IgD-negative memory B cell (primary cell): ENCODE measurements around the gene NFE2L1. TPM values are rescaled to one million over a fixed set of nuclear protein-coding genes. Genes with fewer than 3 reads are reported as not detected.
A peak's percentile ranks its signal among the peaks of the same experiment; 100 is the strongest.
"Not testable (repeated sequence)": the region's sequence is repeated elsewhere in the genome, so short reads cannot be mapped to it uniquely, and the experiment has no call there.

Experiments
- H3K27ac Mint-ChIP-seq, 3 donors: one replicate each; pipeline ENCODE4 v1.8.0; 2020 to 2022; ENCODE audit warnings: mild to moderate bottlenecking in 3 of 3, mixed read lengths in 3 of 3, moderate library complexity in 1 of 3
- H3K27me3 Mint-ChIP-seq: one replicate; pipeline ENCODE4 v1.8.0; 2021; ENCODE audit warnings: mixed read lengths
- H3K36me3 Mint-ChIP-seq: one replicate; pipeline ENCODE4 v1.8.0; 2020; ENCODE audit warnings: mild to moderate bottlenecking, mixed read lengths
- H3K4me1 Mint-ChIP-seq, 3 donors: one replicate each; pipeline ENCODE4 v1.8.0; 2020 to 2022; ENCODE audit warnings: mixed read lengths in 3 of 3, mild to moderate bottlenecking in 1 of 3
- H3K4me3 Mint-ChIP-seq, 4 donors: one replicate each; pipeline ENCODE4 v1.8.0; 2020 to 2022; ENCODE audit warnings: mild to moderate bottlenecking in 4 of 4, mixed read lengths in 4 of 4, moderate library complexity in 3 of 4
- H3K9me3 Mint-ChIP-seq, 3 donors: one replicate each; pipeline ENCODE4 v1.8.0; 2020 to 2021; ENCODE audit warnings: mixed read lengths in 3 of 3, mild to moderate bottlenecking in 1 of 3
- polyA plus RNA-seq: library from polyadenylated mRNA; unstranded; fragments of 300-500 nt; fragmentation: Illumina TruSeq; gene quantifications from one replicate; pipeline ENCODE4 v1.2.3, GENCODE V29; 2021

The NFE2L1 gene
- polyA plus RNA-seq, 1 donor from 2014 or later = 20.5 TPM

GRCh38 chr17:48028736-48029135 lies 19.4 kb upstream of the NFE2L1 start:
- Mint-ChIP-seq H3K9me3 (no peaks in the 10 kb centered on the region), H3K4me1 (peaks cover 10 to 24% (median 16%) of the 10 kb centered on the region in 3 donors), H3K27ac (no peak overlapping the region), H3K4me3 (peak overlapping the region in 2 of 4 donors; percentile 48 to 79), H3K36me3 (no peaks in the 10 kb centered on the region), H3K27me3 (peaks cover 17% of the 10 kb centered on the region)

- no peaks in the 10 kb centered on the region for H3K36me3 Mint-ChIP-seq
- no peak overlapping the region for H3K27ac Mint-ChIP-seq
- no peaks in the 10 kb centered on the region for H3K9me3 Mint-ChIP-seq
- peaks cover 6 to 17% (median 11%) of the 10 kb centered on the region in 3 donors for H3K4me1 Mint-ChIP-seq
- H3K4me3 Mint-ChIP-seq = no peak overlapping the region
- peaks cover 17% of the 10 kb centered on the region for H3K27me3 Mint-ChIP-seq
Measured at GRCh38 chr17:48030531-48030930, 17.6 kb upstream of the NFE2L1 start.

GRCh38 chr17:48031966-48032365 lies 16.2 kb upstream of the NFE2L1 start:
- Mint-ChIP-seq H3K27me3 (peaks cover 19% of the 10 kb centered on the region), H3K4me3 (no peak overlapping the region), H3K27ac (no peak overlapping the region), H3K4me1 (peaks cover 0 to 4% (median 1%) of the 10 kb centered on the region in 3 donors), H3K36me3 (no peaks in the 10 kb centered on the region), H3K9me3 (no peaks in the 10 kb centered on the region)

- H3K27ac Mint-ChIP-seq, H3K36me3 Mint-ChIP-seq, H3K9me3 Mint-ChIP-seq: not testable (repeated sequence)
- H3K4me1 Mint-ChIP-seq = peaks cover 4 to 11% (median 10%) of the 10 kb centered on the region in 3 donors
- peak overlapping the region in 1 of 4 donors; percentile 23 for H3K4me3 Mint-ChIP-seq
- H3K27me3 Mint-ChIP-seq = peaks cover 18% of the 10 kb centered on the region
Measured at GRCh38 chr17:48034734-48035133, 13.4 kb upstream of the NFE2L1 start.

DNA sequence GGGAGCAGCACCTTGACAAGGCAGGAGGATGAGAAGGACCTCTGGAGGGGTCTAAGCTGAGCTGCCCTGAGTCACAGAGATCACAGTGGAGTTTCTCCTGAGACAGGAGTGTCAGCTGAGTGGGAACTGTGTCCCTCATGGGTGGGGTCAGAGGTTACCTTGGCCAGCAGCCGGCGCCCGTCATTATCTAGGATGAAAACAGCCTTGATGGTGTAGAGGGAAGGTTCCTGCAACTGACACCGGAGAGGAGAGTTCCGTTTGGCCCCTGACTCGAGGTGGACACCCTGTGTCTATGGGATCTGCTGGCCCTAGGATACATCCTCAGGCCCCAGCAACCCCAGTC lies 11.5 kb upstream of the NFE2L1 start:
- H3K4me1 Mint-ChIP-seq = peaks cover 4 to 11% (median 10%) of the 10 kb centered on the region in 3 donors
- H3K9me3 Mint-ChIP-seq = no peaks in the 10 kb centered on the region
- H3K27me3 Mint-ChIP-seq = peaks cover 18% of the 10 kb centered on the region
- H3K27ac Mint-ChIP-seq = no peak overlapping the region
- H3K4me3 Mint-ChIP-seq = peak overlapping the region; percentile 81 to 89 (median 86)
- no peaks in the 10 kb centered on the region for H3K36me3 Mint-ChIP-seq

DNA sequence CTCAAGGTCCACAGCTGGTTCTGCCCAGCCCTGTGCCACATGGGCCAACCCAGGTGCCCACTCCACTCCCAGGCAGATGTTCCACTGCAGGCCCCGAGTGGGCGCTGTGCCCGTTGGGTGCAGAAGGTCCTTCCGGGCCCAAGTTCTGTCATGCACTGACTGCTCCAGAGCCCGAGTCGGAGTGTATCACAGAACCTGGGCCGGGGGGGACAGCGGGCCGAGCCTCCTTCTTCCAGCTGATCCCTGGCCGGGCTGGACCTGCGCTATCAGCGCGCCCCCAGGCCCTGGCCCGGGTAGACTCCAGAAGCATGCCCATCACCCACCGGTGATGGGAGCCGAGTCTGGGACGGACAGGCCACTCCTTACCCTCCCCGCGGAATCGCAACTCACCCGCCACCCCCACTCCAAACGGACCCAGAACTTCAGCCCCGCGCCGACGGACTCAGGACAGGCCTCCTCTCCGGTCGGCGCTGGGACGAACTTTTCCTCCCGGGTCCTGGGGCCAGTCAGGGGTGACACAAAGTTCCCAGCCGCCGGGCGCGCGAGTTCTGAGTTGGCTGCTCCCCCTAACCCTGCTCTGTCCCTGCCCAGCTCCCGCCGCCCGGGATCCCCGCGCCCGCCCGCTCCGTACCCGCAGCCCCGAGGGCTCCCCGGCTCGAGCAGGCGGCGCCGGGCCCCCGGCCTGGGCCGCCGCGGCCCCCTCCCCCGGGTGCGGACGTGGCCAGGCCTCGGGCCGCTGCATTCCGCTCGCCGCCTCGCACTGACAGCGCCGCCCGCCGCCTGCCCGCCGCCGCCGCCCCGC lies 10.9 kb upstream of the NFE2L1 start, which contains the start of gene COPZ2:
Gene COPZ2, minus strand, starts transcription at position 762 of the 802 bp plus-strand sequence. Its CDS starts 20 bp downstream, at position 742.
- Mint-ChIP-seq H3K4me1 (peaks cover 4 to 11% (median 10%) of the 10 kb centered on the region in 3 donors), H3K36me3 (no peaks in the 10 kb centered on the region), H3K27me3 (peaks cover 18% of the 10 kb centered on the region), H3K9me3 (no peaks in the 10 kb centered on the region), H3K4me3 (peak within 1 kb of the TSS; percentile 81 to 96 (median 90)), H3K27ac (peak within 1 kb of the TSS in 1 of 3 donors; percentile 81)

DNA sequence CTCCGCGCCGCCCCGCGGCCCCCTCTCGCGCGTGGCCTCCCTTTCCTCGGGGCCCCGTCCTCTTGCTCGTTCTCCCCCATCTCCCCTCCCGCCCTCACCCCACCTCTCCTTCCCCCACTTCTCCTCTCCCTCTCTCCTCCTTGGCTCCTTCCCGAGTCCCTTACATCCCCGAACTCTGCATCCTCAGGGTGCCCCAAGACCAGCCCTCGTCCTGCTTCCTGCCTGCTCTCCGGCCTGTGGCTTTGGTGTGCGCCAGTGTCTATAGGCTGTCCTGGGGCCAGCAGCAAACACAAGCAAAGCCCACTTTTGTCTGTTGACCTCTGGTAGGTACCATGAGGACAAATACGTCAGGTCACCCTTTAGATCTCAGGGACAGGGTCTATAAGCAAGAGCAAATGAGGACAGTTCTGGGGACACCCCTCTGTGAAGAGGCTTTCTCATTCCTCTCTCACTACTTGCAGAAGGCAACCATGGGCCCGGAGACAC lies 10.3 kb upstream of the NFE2L1 start:
- H3K27ac Mint-ChIP-seq = no peak overlapping the region
- peaks cover 14% of the 10 kb centered on the region for H3K27me3 Mint-ChIP-seq
- no peaks in the 10 kb centered on the region for H3K36me3 Mint-ChIP-seq
- H3K4me3 Mint-ChIP-seq = peak overlapping the region; percentile 74 to 96 (median 88)
- H3K9me3 Mint-ChIP-seq = no peaks in the 10 kb centered on the region
- peaks cover 4 to 11% (median 10%) of the 10 kb centered on the region in 3 donors for H3K4me1 Mint-ChIP-seq

DNA sequence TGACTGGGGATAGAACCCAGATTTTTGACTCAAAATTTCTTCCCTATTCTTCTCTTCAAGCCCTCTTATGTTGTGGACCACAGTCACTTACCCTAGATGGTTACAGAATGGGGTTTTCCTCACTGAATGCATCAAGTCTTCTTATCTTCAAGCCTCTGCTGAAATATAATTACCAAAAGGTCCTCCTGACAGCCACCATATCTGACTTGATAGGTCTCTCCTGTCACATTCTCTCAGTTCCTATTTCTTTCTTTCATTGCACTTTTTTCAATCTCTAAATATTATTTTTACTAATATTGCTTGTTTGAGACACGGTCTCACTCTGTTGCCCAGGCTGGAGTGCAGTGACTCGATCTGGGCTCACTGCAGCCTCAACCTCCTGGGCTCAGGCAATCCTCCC lies 9.5 kb upstream of the NFE2L1 start:
- H3K36me3 Mint-ChIP-seq = no peaks in the 10 kb centered on the region
- peaks cover 4 to 11% (median 10%) of the 10 kb centered on the region in 3 donors for H3K4me1 Mint-ChIP-seq
- peaks cover 8% of the 10 kb centered on the region for H3K27me3 Mint-ChIP-seq

GRCh38 chr17:48043176-48043575 lies 5.0 kb upstream of the NFE2L1 start:
- Mint-ChIP-seq H3K36me3 (peaks cover 2% of the 10 kb centered on the region), H3K9me3 (no peaks in the 10 kb centered on the region), H3K4me3 (peak overlapping the region in 1 of 4 donors; percentile 21), H3K27me3 (no peaks in the 10 kb centered on the region), H3K4me1 (peaks cover 5 to 22% (median 19%) of the 10 kb centered on the region in 3 donors), H3K27ac (no peak overlapping the region)

More for the DNA sequence above, 9.5 kb upstream of the NFE2L1 start:
- Mint-ChIP-seq H3K27ac (peak overlapping the region in 1 of 3 donors; percentile 81), H3K9me3 (no peaks in the 10 kb centered on the region), H3K4me3 (peak overlapping the region in 3 of 4 donors; percentile 70 to 83 (median 74))

DNA sequence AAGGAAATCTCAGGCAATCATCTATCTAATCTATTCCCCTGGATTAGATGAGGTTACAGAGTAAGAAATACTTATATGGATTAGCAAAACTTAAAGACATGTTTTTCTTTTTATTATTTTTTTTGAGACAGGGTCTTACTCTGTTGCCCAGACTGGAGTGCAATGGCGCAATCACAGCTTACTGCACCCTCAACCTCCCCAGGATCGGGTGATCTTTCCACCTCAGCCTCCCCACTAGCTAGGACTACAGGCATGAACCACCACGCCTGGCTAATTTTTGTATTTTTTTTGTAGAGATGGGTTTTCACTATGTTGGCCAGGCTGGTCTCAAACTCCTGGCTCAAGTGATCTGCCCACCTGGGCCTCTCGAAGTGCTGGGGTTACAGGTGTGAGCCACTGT lies 3.3 kb upstream of the NFE2L1 start:
- Mint-ChIP-seq H3K27ac (no peak overlapping the region), H3K36me3 (peaks cover 2% of the 10 kb centered on the region), H3K4me3 (peak overlapping the region in 1 of 4 donors; percentile 46), H3K4me1 (peaks cover 6 to 24% (median 21%) of the 10 kb centered on the region in 3 donors), H3K9me3 (no peaks in the 10 kb centered on the region), H3K27me3 (no peaks in the 10 kb centered on the region)

DNA sequence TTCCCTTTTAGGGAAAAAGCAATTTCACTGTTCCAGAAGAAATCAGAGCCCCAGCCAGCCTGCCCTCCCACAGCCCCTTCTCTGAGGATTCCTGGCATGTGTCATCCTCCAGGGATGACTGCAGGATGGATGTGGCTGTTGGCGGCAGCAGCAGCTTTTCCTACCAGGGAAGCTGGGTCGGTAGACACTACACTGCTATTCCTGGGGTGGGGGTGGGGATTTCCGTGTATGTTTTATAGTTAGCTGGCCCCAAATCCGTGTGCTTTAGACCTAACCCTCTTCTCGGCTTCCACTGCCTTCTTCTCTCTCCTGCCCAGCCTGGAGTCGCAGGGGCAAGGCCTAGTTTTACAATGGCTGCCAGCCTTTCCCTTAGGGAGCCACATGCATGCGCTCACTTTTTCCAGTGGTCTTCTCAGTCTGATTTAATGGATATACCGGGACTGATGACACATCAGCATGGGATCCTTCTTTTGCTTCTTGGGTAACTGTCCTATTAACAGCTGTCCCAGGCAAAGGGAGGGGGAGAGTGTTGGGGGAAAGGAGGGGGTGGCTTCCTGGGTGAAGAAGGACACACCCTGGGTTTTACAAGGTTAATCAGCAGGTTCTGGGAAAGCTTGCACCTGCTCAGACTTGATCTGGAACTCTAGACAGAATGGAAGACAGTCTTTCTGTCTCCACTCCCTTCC lies 2.7 kb upstream of the NFE2L1 start:
- H3K27me3 Mint-ChIP-seq = no peaks in the 10 kb centered on the region
- peaks cover 2% of the 10 kb centered on the region for H3K36me3 Mint-ChIP-seq
- peak overlapping the region in 3 of 4 donors; percentile 27 to 92 (median 33) for H3K4me3 Mint-ChIP-seq
- H3K4me1 Mint-ChIP-seq = peaks cover 11 to 28% (median 24%) of the 10 kb centered on the region in 3 donors
- no peaks in the 10 kb centered on the region for H3K9me3 Mint-ChIP-seq
- peak overlapping the region in 1 of 3 donors; percentile 61 for H3K27ac Mint-ChIP-seq

GRCh38 chr17:48046296-48046695 lies 1.9 kb upstream of the NFE2L1 start:
- peaks cover 15 to 32% (median 24%) of the 10 kb centered on the region in 3 donors for H3K4me1 Mint-ChIP-seq
- peaks cover 2% of the 10 kb centered on the region for H3K36me3 Mint-ChIP-seq
- H3K9me3 Mint-ChIP-seq = no peaks in the 10 kb centered on the region
- peak overlapping the region; percentile 48 to 98 (median 94) for H3K4me3 Mint-ChIP-seq
- H3K27ac Mint-ChIP-seq = peak overlapping the region in 2 of 3 donors; percentile 61 to 92
- H3K27me3 Mint-ChIP-seq = no peaks in the 10 kb centered on the region

GRCh38 chr17:48047113-48047740 lies 932 bp upstream of the NFE2L1 start:
- H3K27me3 Mint-ChIP-seq = no peaks in the 10 kb centered on the region
- peaks cover 19 to 41% (median 28%) of the 10 kb centered on the region in 3 donors for H3K4me1 Mint-ChIP-seq
- H3K9me3 Mint-ChIP-seq = no peaks in the 10 kb centered on the region
- H3K27ac Mint-ChIP-seq = peak overlapping the region; percentile 92 to 99 (median 98)
- peak overlapping the region; percentile 91 to 98 (median 94) for H3K4me3 Mint-ChIP-seq
- H3K36me3 Mint-ChIP-seq = peaks cover 3% of the 10 kb centered on the region

GRCh38 chr17:48048384-48049126 lies 396 bp downstream of the NFE2L1 start:
- Mint-ChIP-seq H3K4me1 (peaks cover 31 to 53% (median 36%) of the 10 kb centered on the region in 3 donors), H3K36me3 (peaks cover 3% of the 10 kb centered on the region), H3K27me3 (no peaks in the 10 kb centered on the region), H3K9me3 (no peaks in the 10 kb centered on the region), H3K27ac (peak overlapping the region; percentile 92 to 99 (median 98)), H3K4me3 (peak overlapping the region; percentile 91 to 98 (median 94))
